HL-60 (cell line): ENCODE results near the gene KIF12.

ENCODE experiments used
- DNase-seq, 2 experiments: peaks; one replicate each; pipeline ENCODE4 v3.0.0-alpha.2; 2010 to 2020; ENCODE audit warnings: low read depth in 1 of 2, low spot score in 1 of 2
- H3K27ac ChIP-seq: fragments of 250-450 bp; sonication (Bioruptor Pico); replicated peaks from 2 replicates; pipeline ENCODE4 v1.5.1; 2020; ENCODE audit warnings: mild to moderate bottlenecking, moderate library complexity
- H3K27me3 ChIP-seq: fragments of 250-450 bp; sonication (Bioruptor Pico); 2 replicates; pipeline ENCODE4 v1.5.1; 2021; ENCODE audit warnings: mild to moderate bottlenecking, moderate library complexity; ENCODE audit not compliant: insufficient read depth, poor library complexity, severe bottlenecking
- H3K4me3 ChIP-seq: replicated peaks from 2 replicates; pipeline ENCODE4 v1.5.1; 2011; ENCODE audit warnings: mild to moderate bottlenecking, control low read depth, low read length; ENCODE audit not compliant: insufficient read depth
- GABPA ChIP-seq: IDR thresholded peaks from 2 replicates; pipeline ENCODE4 v1.6.1; 2012; ENCODE audit warnings: low read depth
- POLR2AphosphoS5 ChIP-seq: IDR thresholded peaks from 2 replicates; pipeline ENCODE4 v1.6.1; 2012; ENCODE audit warnings: low read depth
- REST ChIP-seq: IDR thresholded peaks from 2 replicates; pipeline ENCODE4 v1.6.1; 2012; ENCODE audit warnings: low read depth; ENCODE audit not compliant: insufficient replicate concordance
- SPI1 ChIP-seq: IDR thresholded peaks from 2 replicates; pipeline ENCODE4 v1.6.1; 2012; ENCODE audit warnings: low read depth, mild to moderate bottlenecking, borderline replicate concordance
- TF ChIP-seq, protein P1 (sequence below): IDR thresholded peaks from one replicate; pipeline ENCODE4 v1.5.1; 2011; ENCODE audit warnings: low read length, control low read depth, inconsistent platforms; ENCODE audit not compliant: insufficient read depth

Gene KIF12

GRCh38 chr9:114116126-114116747 is 17.1 kb upstream of the KIF12 start:
- no peak for DNase-seq
- no peak for TF ChIP-seq REST
- TF ChIP-seq, protein P1, sequence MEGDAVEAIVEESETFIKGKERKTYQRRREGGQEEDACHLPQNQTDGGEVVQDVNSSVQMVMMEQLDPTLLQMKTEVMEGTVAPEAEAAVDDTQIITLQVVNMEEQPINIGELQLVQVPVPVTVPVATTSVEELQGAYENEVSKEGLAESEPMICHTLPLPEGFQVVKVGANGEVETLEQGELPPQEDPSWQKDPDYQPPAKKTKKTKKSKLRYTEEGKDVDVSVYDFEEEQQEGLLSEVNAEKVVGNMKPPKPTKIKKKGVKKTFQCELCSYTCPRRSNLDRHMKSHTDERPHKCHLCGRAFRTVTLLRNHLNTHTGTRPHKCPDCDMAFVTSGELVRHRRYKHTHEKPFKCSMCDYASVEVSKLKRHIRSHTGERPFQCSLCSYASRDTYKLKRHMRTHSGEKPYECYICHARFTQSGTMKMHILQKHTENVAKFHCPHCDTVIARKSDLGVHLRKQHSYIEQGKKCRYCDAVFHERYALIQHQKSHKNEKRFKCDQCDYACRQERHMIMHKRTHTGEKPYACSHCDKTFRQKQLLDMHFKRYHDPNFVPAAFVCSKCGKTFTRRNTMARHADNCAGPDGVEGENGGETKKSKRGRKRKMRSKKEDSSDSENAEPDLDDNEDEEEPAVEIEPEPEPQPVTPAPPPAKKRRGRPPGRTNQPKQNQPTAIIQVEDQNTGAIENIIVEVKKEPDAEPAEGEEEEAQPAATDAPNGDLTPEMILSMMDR, result no peak
- Histone ChIP-seq H3K27ac (no peak overlapping the region), H3K27me3 (peaks cover 2% of the 10 kb centered on the region), H3K4me3 (no peak overlapping the region)

- no peak overlapping the region for H3K4me3 ChIP-seq
- no peak for TF ChIP-seq GABPA
- peaks cover 2% of the 10 kb centered on the region for H3K27me3 ChIP-seq
- H3K27ac ChIP-seq, result no peak overlapping the region
- no peak for DNase-seq
Observed at GRCh38 chr9:114115654-114116125, 16.6 kb upstream of the KIF12 start.

- H3K4me3 ChIP-seq, result no peak overlapping the region
- TF ChIP-seq, protein P1, result no peak
- no peak for TF ChIP-seq POLR2AphosphoS5
- no peak for TF ChIP-seq GABPA
- H3K27me3 ChIP-seq, result peaks cover 2% of the 10 kb centered on the region
- DNase-seq, result no peak
- no peak overlapping the region for H3K27ac ChIP-seq
Observed at GRCh38 chr9:114114364-114114763, 15.3 kb upstream of the KIF12 start.

- H3K27me3 ChIP-seq, result no peaks in the 10 kb centered on the region
- H3K4me3 ChIP-seq, result no peak overlapping the region
- no peak for TF ChIP-seq GABPA
- TF ChIP-seq POLR2AphosphoS5, result no peak
- TF ChIP-seq REST, result no peak
- TF ChIP-seq, protein P1, result no peak
- TF ChIP-seq SPI1, result no peak
- H3K27ac ChIP-seq, result no peak overlapping the region
- DNase-seq, result no peak
Observed at GRCh38 chr9:114112778-114113584, 13.9 kb upstream of the KIF12 start.
